Neural cell (in vitro differentiated cells): ENCODE data around the gene NF1. TPM values are rescaled to one million over a fixed set of nuclear protein-coding genes. Genes with fewer than 3 reads are reported as not detected.

Source experiments
- H2AFZ ChIP-seq: fragments of 200-600, 300-800 bp; sonication (generic), shearing (Covaris generic); 2 replicates; pipeline ENCODE4 v1.6.0; 2014; ENCODE audit warnings: low read depth, mild to moderate bottlenecking, antibody characterized with exemption, low read length, moderate library complexity
- H3F3A ChIP-seq: fragments of 200-600 bp; shearing (Covaris generic); 2 replicates; pipeline ENCODE4 v1.6.1; 2016; ENCODE audit warnings: mild to moderate bottlenecking, moderate library complexity, mixed read lengths, antibody characterized with exemption, low read length; ENCODE audit not compliant: insufficient read depth, poor library complexity, severe bottlenecking
- H3K27ac ChIP-seq: fragments of 200-600, 300-800 bp; sonication (generic), shearing (Covaris generic); 2 replicates; pipeline ENCODE4 v1.5.1; 2014; ENCODE audit warnings: mild to moderate bottlenecking, low read length, moderate library complexity
- H3K27me3 ChIP-seq: fragments of 300-800, 200-600 bp; sonication (generic), shearing (Covaris generic); 2 replicates; pipeline ENCODE4 v1.6.0; 2014; ENCODE audit warnings: mild to moderate bottlenecking, low read depth, low read length, moderate library complexity; ENCODE audit not compliant: insufficient read depth
- H3K36me3 ChIP-seq: fragments of 300-800, 200-600 bp; sonication (generic), shearing (Covaris generic); 2 replicates; pipeline ENCODE4 v1.5.1; 2014; ENCODE audit warnings: mild to moderate bottlenecking, antibody characterized with exemption, low read length, moderate library complexity; ENCODE audit not compliant: insufficient read depth
- H3K4me2 ChIP-seq: fragments of 300-800, 200-600 bp; sonication (generic), shearing (Covaris generic); 2 replicates; pipeline ENCODE4 v1.6.0; 2014; ENCODE audit warnings: mild to moderate bottlenecking, low read length
- H3K4me3 ChIP-seq: fragments of 300-800, 200-600 bp; sonication (generic), shearing (Covaris generic); 2 replicates; pipeline ENCODE4 v1.5.1; 2014; ENCODE audit warnings: mild to moderate bottlenecking, low read length, moderate library complexity
- H3K79me2 ChIP-seq: fragments of 200-600 bp; shearing (Covaris generic); replicated peaks from 2 replicates; pipeline ENCODE4 v1.6.0; 2014; ENCODE audit warnings: mild to moderate bottlenecking, low read length, moderate library complexity; ENCODE audit not compliant: insufficient read depth
- H3K9ac ChIP-seq: fragments of 300-800, 200-600 bp; sonication (generic), shearing (Covaris generic); 2 replicates; pipeline ENCODE4 v1.6.1; 2016; ENCODE audit warnings: mild to moderate bottlenecking, low read length, mixed read lengths
- H3K9me2 ChIP-seq: fragments of 200-600 bp; shearing (Covaris generic); 2 replicates; pipeline ENCODE4 v1.6.1; 2016; ENCODE audit warnings: mild to moderate bottlenecking, low read length, mixed read lengths; ENCODE audit not compliant: insufficient read depth
- H3K9me3 ChIP-seq: fragments of 200-600, 300-800 bp; sonication (generic), shearing (Covaris generic); 2 replicates; pipeline ENCODE4 v1.6.1; 2016; ENCODE audit warnings: mild to moderate bottlenecking, mixed run types, low read length, moderate library complexity, mixed read lengths
- H4K20me1 ChIP-seq: fragments of 200-600 bp; shearing (Covaris generic); 2 replicates; pipeline ENCODE4 v1.6.1; 2016; ENCODE audit warnings: mild to moderate bottlenecking, mixed run types; ENCODE audit not compliant: insufficient read depth
- EP300 ChIP-seq: fragments of 450-650 bp; conservative IDR thresholded peaks from 2 replicates; pipeline ENCODE4 v1.6.1; 2014; ENCODE audit warnings: antibody characterized with exemption, mild to moderate bottlenecking, moderate library complexity; ENCODE audit not compliant: poor library complexity, severe bottlenecking
- EZH2 ChIP-seq: fragments of 200-600, 300-800 bp; shearing (Covaris generic), sonication (generic); IDR thresholded peaks from 2 replicates; pipeline ENCODE4 v1.6.1; 2014; ENCODE audit warnings: antibody characterized with exemption, low read length, borderline replicate concordance, mild to moderate bottlenecking; ENCODE audit not compliant: insufficient read depth, poor library complexity, severe bottlenecking
- MXI1 ChIP-seq: fragments of 450-650 bp; conservative IDR thresholded peaks from 2 replicates; pipeline ENCODE4 v1.6.1; 2014; ENCODE audit warnings: antibody characterized with exemption, mild to moderate bottlenecking; ENCODE audit not compliant: poor library complexity, severe bottlenecking
- POLR2AphosphoS5 ChIP-seq: IDR thresholded peaks from 2 replicates; pipeline ENCODE4 v1.6.1; 2012
- RAD21 ChIP-seq: fragments of 450-650 bp; conservative IDR thresholded peaks from 2 replicates; pipeline ENCODE4 v1.6.1; 2014; ENCODE audit warnings: antibody characterized with exemption, mild to moderate bottlenecking, moderate library complexity
- SMC3 ChIP-seq: fragments of 450-650 bp; conservative IDR thresholded peaks from 2 replicates; pipeline ENCODE4 v1.6.1; 2014; ENCODE audit warnings: antibody characterized with exemption, mild to moderate bottlenecking, moderate library complexity; ENCODE audit not compliant: poor library complexity
- TAF1 ChIP-seq: IDR thresholded peaks from 2 replicates; pipeline ENCODE4 v1.6.1; 2012; ENCODE audit warnings: low read depth
- polyA plus RNA-seq: library from polyadenylated mRNA; depleted of rRNA; stranded (reverse); fragments of >200 nt; gene quantifications from 2 replicates; pipeline ENCODE4 v1.2.3, GENCODE V29; 2014
- TF ChIP-seq, protein P1 (sequence below): IDR thresholded peaks from 2 replicates; pipeline ENCODE4 v1.6.1; 2012; ENCODE audit warnings: borderline replicate concordance
- TF ChIP-seq, protein P2 (sequence below): fragments of 450-650 bp; IDR thresholded peaks from 2 replicates; pipeline ENCODE4 v1.5.1; 2014; ENCODE audit warnings: antibody characterized with exemption, mild to moderate bottlenecking, moderate library complexity; ENCODE audit not compliant: poor library complexity, severe bottlenecking

Gene NF1
- polyA plus RNA-seq, 1 donor from 2014 or later, result 22.4 TPM

- H3F3A ChIP-seq, result no peaks in the 10 kb centered on the region
- TF ChIP-seq SMC3, result no peak
- TF ChIP-seq, protein P1, sequence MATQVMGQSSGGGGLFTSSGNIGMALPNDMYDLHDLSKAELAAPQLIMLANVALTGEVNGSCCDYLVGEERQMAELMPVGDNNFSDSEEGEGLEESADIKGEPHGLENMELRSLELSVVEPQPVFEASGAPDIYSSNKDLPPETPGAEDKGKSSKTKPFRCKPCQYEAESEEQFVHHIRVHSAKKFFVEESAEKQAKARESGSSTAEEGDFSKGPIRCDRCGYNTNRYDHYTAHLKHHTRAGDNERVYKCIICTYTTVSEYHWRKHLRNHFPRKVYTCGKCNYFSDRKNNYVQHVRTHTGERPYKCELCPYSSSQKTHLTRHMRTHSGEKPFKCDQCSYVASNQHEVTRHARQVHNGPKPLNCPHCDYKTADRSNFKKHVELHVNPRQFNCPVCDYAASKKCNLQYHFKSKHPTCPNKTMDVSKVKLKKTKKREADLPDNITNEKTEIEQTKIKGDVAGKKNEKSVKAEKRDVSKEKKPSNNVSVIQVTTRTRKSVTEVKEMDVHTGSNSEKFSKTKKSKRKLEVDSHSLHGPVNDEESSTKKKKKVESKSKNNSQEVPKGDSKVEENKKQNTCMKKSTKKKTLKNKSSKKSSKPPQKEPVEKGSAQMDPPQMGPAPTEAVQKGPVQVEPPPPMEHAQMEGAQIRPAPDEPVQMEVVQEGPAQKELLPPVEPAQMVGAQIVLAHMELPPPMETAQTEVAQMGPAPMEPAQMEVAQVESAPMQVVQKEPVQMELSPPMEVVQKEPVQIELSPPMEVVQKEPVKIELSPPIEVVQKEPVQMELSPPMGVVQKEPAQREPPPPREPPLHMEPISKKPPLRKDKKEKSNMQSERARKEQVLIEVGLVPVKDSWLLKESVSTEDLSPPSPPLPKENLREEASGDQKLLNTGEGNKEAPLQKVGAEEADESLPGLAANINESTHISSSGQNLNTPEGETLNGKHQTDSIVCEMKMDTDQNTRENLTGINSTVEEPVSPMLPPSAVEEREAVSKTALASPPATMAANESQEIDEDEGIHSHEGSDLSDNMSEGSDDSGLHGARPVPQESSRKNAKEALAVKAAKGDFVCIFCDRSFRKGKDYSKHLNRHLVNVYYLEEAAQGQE, result no peak
- TF ChIP-seq RAD21, result no peak
- no peak for TF ChIP-seq EZH2
- TF ChIP-seq, protein P2, sequence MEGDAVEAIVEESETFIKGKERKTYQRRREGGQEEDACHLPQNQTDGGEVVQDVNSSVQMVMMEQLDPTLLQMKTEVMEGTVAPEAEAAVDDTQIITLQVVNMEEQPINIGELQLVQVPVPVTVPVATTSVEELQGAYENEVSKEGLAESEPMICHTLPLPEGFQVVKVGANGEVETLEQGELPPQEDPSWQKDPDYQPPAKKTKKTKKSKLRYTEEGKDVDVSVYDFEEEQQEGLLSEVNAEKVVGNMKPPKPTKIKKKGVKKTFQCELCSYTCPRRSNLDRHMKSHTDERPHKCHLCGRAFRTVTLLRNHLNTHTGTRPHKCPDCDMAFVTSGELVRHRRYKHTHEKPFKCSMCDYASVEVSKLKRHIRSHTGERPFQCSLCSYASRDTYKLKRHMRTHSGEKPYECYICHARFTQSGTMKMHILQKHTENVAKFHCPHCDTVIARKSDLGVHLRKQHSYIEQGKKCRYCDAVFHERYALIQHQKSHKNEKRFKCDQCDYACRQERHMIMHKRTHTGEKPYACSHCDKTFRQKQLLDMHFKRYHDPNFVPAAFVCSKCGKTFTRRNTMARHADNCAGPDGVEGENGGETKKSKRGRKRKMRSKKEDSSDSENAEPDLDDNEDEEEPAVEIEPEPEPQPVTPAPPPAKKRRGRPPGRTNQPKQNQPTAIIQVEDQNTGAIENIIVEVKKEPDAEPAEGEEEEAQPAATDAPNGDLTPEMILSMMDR, result no peak
- TF ChIP-seq POLR2AphosphoS5, result no peak
- no peak overlapping the region for H3K4me3 ChIP-seq
- no peaks in the 10 kb centered on the region for H4K20me1 ChIP-seq
- no peaks in the 10 kb centered on the region for H3K79me2 ChIP-seq
- H3K9me3 ChIP-seq, result no peaks in the 10 kb centered on the region
- H3K36me3 ChIP-seq, result peaks cover 3% of the 10 kb centered on the region
- H3K27ac ChIP-seq, result no peak overlapping the region
- no peak overlapping the region for H3K4me2 ChIP-seq
- H2AFZ ChIP-seq, result no peak overlapping the region
- no peaks in the 10 kb centered on the region for H3K9me2 ChIP-seq
- H3K9ac ChIP-seq, result no peak overlapping the region
- no peaks in the 10 kb centered on the region for H3K27me3 ChIP-seq
Observed at GRCh38 chr17:31167111-31167510, 72.3 kb downstream of the NF1 start.

GRCh38 chr17:31171701-31172100 lies 76.9 kb downstream of the NF1 start:
- H3K79me2 ChIP-seq, result no peaks in the 10 kb centered on the region

More at GRCh38 chr17:31171701-31172100, 76.9 kb downstream of the NF1 start:
- Histone ChIP-seq H3K9ac (no peak overlapping the region), H3F3A (no peaks in the 10 kb centered on the region), H4K20me1 (no peaks in the 10 kb centered on the region), H3K27me3 (no peaks in the 10 kb centered on the region), H2AFZ (no peak overlapping the region), H3K9me3 (no peaks in the 10 kb centered on the region), H3K27ac (no peak overlapping the region), H3K4me2 (no peak overlapping the region), H3K9me2 (no peaks in the 10 kb centered on the region), H3K36me3 (no peaks in the 10 kb centered on the region), H3K4me3 (no peak overlapping the region)
- TF ChIP-seq EZH2 (no peak), SMC3 (no peak), RAD21 (no peak), EP300 (no peak), TAF1 (no peak), POLR2AphosphoS5 (no peak), MXI1 (no peak)
- TF ChIP-seq, protein P2, result no peak
- TF ChIP-seq, protein P1, result no peak
